Measurements from ENCODE around the gene PRF1.

GRCh38 chr10:70594161-70594560, 8.4 kb downstream of the PRF1 start:
- TF ChIP-seq, protein P1, sequence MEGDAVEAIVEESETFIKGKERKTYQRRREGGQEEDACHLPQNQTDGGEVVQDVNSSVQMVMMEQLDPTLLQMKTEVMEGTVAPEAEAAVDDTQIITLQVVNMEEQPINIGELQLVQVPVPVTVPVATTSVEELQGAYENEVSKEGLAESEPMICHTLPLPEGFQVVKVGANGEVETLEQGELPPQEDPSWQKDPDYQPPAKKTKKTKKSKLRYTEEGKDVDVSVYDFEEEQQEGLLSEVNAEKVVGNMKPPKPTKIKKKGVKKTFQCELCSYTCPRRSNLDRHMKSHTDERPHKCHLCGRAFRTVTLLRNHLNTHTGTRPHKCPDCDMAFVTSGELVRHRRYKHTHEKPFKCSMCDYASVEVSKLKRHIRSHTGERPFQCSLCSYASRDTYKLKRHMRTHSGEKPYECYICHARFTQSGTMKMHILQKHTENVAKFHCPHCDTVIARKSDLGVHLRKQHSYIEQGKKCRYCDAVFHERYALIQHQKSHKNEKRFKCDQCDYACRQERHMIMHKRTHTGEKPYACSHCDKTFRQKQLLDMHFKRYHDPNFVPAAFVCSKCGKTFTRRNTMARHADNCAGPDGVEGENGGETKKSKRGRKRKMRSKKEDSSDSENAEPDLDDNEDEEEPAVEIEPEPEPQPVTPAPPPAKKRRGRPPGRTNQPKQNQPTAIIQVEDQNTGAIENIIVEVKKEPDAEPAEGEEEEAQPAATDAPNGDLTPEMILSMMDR (conservative IDR thresholded peaks at IDR 0.05; ENCODE audit: low read depth in 2 of 2) = no peak
- TF ChIP-seq REST (IDR thresholded peaks at IDR 0.05; ENCODE audit: unreplicated experiment) (no peak), POLR2AphosphoS5 (IDR thresholded peaks at IDR 0.05; ENCODE audit: low read depth) (no peak), ZNF331 (CRISPR knock-in tag; IDR thresholded peaks at IDR 0.05; ENCODE audit: low read depth) (no peak), CREB1 (CRISPR knock-in tag; IDR thresholded peaks at IDR 0.05; ENCODE audit: low read depth) (no peak), EZH2phosphoT487 (IDR thresholded peaks at IDR 0.05; ENCODE audit: unreplicated experiment) (no peak), ETS1 (IDR thresholded peaks at IDR 0.05) (no peak), EZH2 (IDR thresholded peaks at IDR 0.05; ENCODE audit: low read depth, unreplicated experiment) (no peak), STAT1 (IDR thresholded peaks at IDR 0.05; ENCODE audit: unreplicated experiment) (no peak), JUNB (IDR thresholded peaks at IDR 0.05; ENCODE audit: unreplicated experiment) (no peak), ZNF114 (CRISPR knock-in tag; IDR thresholded peaks at IDR 0.05) (no peak)
